Measurements from ENCODE around the gene LEKR1. TPM values are rescaled to one million over a fixed set of nuclear protein-coding genes. Genes with fewer than 3 reads are reported as not detected.

LEKR1 gene
- total and polyA plus RNA-seq, 2 donors (not counting 3 experiments of a cell fraction or from before 2014, with no cell fraction given): 0.07 to 0.64 TPM

DNA sequence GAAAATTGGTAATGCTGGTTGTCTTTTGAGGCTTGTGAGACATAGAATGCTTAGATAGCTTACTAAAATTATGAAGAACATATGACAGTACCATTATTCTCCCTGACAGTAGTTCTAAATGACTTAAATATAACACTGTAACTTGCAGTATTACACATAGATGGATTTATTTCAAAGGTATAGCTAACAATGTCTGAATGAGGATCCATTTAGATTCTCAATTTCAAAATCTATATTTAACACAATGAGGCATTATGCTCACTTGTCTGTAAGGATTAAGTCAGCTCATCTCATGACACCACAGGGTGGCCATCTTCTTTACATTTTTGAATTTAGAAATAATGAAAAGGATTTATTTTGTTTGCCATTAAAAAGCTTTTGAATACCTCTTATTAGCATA, 225.4 kb downstream of the LEKR1 start:
- dilution Hi-C loops (cut with MboI; ENCODE audit: extremely low pct_ligation_motif_present, low sequenced_read_pairs): no loop called here
- Histone ChIP-seq H3K9me1 (replicated peaks; ENCODE audit: control insufficient read depth, extremely low read depth, insufficient read depth, low read length) (no peaks in the 10 kb centered on the region), H3K27ac (ENCODE audit: insufficient read depth, low read depth, low read length) (no peak overlapping the region), H2AFZ (ENCODE audit: low read depth, low read length) (no peak overlapping the region), H3K9ac (replicated peaks; ENCODE audit: extremely low read depth, insufficient read depth, low read length) (no peak overlapping the region), H3K9me3 (replicated peaks; ENCODE audit: control insufficient read depth, insufficient read depth, low read length) (no peaks in the 10 kb centered on the region), H4K20me1 (replicated peaks; ENCODE audit: control insufficient read depth, extremely low read depth, insufficient read depth, low read length) (no peaks in the 10 kb centered on the region), H3K36me3 (ENCODE audit: control insufficient read depth in 2 of 2, extremely low read depth in 1 of 2, insufficient read depth in 2 of 2, low read length in 2 of 2) (no peaks in the 10 kb centered on the region), H3K79me2 (ENCODE audit: control insufficient read depth, insufficient read depth, low read length) (no peaks in the 10 kb centered on the region), H3K27me3 (ENCODE audit: control insufficient read depth in 2 of 2, insufficient read depth in 2 of 2, low read length in 2 of 2) (no peaks in the 10 kb centered on the region), H3K4me2 (ENCODE audit: insufficient read depth, low read length) (no peak overlapping the region), H3K4me1 (ENCODE audit: control insufficient read depth, extremely low read depth, insufficient read depth, low read length) (no peaks in the 10 kb centered on the region), H3K4me3 (replicated peaks in 1 of 3; ENCODE audit: insufficient read depth in 1 of 3, low read depth in 1 of 3, low read length in 3 of 3) (no peak overlapping the region)
- ChIA-PET POLR2A (no interaction called here), CTCF (no interaction called here)
- FAIRE-seq (no peak), DNase-seq (ENCODE audit: low read depth, low spot score) (no peak)
- intact Hi-C loops (cut with micrococcal nuclease): no loop called here
- no TSS peak for BruUV-seq (replicated peaks)
- TF ChIP-seq MYC (IDR thresholded peaks at IDR 0.05; ENCODE audit: low read depth, low read length) (no peak), EZH2 (IDR thresholded peaks at IDR 0.05; ENCODE audit: borderline replicate concordance, low read depth, low read length, severe bottlenecking) (no peak), FOS (IDR thresholded peaks at IDR 0.05; ENCODE audit: borderline replicate concordance, insufficient read depth, low read length) (no peak), JUN (IDR thresholded peaks at IDR 0.05; ENCODE audit: borderline replicate concordance, insufficient read depth, insufficient read length, low read depth) (no peak), POLR2A (IDR thresholded peaks at IDR 0.05; ENCODE audit: low read depth, low read length) (no peak)
- TF ChIP-seq, protein P1, sequence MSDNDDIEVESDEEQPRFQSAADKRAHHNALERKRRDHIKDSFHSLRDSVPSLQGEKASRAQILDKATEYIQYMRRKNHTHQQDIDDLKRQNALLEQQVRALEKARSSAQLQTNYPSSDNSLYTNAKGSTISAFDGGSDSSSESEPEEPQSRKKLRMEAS (IDR thresholded peaks at IDR 0.05; ENCODE audit: insufficient read depth, insufficient read length): no peak

GRCh38 chr3:157056035-157056434, 229.9 kb downstream of the LEKR1 start:
- H3K4me2 ChIP-seq (ENCODE audit: insufficient read depth, low read length): no peak overlapping the region
- H3K9ac ChIP-seq (replicated peaks; ENCODE audit: extremely low read depth, insufficient read depth, low read length): no peak overlapping the region
- dilution Hi-C loops (cut with MboI; ENCODE audit: extremely low pct_ligation_motif_present, low sequenced_read_pairs) (no loop called here), intact Hi-C loops (cut with micrococcal nuclease) (no loop called here)
- H3K4me1 ChIP-seq (ENCODE audit: control insufficient read depth, extremely low read depth, insufficient read depth, low read length): no peaks in the 10 kb centered on the region
- TF ChIP-seq CTCF (IDR thresholded peaks at IDR 0.05; ENCODE audit: extremely low read depth in 1 of 2, insufficient read depth in 1 of 2, low read depth in 1 of 2, low read length in 2 of 2) (no peak), GATA2 (IDR thresholded peaks at IDR 0.05; ENCODE audit: insufficient read depth, insufficient read length, low read depth, low read length) (no peak)
- no TSS peak for BruUV-seq (replicated peaks)
- no peaks in the 10 kb centered on the region for H3K27me3 ChIP-seq (ENCODE audit: control insufficient read depth in 2 of 2, insufficient read depth in 2 of 2, low read length in 2 of 2)
- no peaks in the 10 kb centered on the region for H4K20me1 ChIP-seq (replicated peaks; ENCODE audit: control insufficient read depth, extremely low read depth, insufficient read depth, low read length)
- FAIRE-seq (no peak), DNase-seq (ENCODE audit: low read depth, low spot score) (no peak)
- no peaks in the 10 kb centered on the region for H3K36me3 ChIP-seq (ENCODE audit: control insufficient read depth in 2 of 2, extremely low read depth in 1 of 2, insufficient read depth in 2 of 2, low read length in 2 of 2)
- no peaks in the 10 kb centered on the region for H3K9me1 ChIP-seq (replicated peaks; ENCODE audit: control insufficient read depth, extremely low read depth, insufficient read depth, low read length)
- no peaks in the 10 kb centered on the region for H3K9me3 ChIP-seq (replicated peaks; ENCODE audit: control insufficient read depth, insufficient read depth, low read length)
- H3K4me3 ChIP-seq (replicated peaks in 1 of 3; ENCODE audit: insufficient read depth in 1 of 3, low read depth in 1 of 3, low read length in 3 of 3): no peak overlapping the region
- H3K79me2 ChIP-seq (ENCODE audit: control insufficient read depth, insufficient read depth, low read length): no peaks in the 10 kb centered on the region
- POLR2A ChIA-PET: no interaction called here
- H2AFZ ChIP-seq (ENCODE audit: low read depth, low read length): no peak overlapping the region
- H3K27ac ChIP-seq (ENCODE audit: insufficient read depth, low read depth, low read length): no peak overlapping the region
- CTCF ChIA-PET: no interaction called here

All from endothelial cell of umbilical vein (primary cell).